ENCODE data around the gene NLN.
"Not testable (repeated sequence)": the region's sequence is repeated elsewhere in the genome, so short reads cannot be mapped to it uniquely, and the experiment has no call there.

- TF ChIP-seq CTCF (IDR thresholded peaks at IDR 0.05 in 4 of 5, conservative IDR thresholded peaks at IDR 0.05 in 1 of 5); POLR2A (IDR thresholded peaks at IDR 0.05): not testable (repeated sequence)
Measured at GRCh38 chr5:65734196-65734775, 12.3 kb downstream of the NLN start.

Data from gastrocnemius medialis (tissue), 4 donors.